Measurements from ENCODE around the gene PRR32.
"Not testable (repeated sequence)": the region's sequence is repeated elsewhere in the genome, so short reads cannot be mapped to it uniquely, and the experiment has no call there.

The PRR32 gene, protein sequence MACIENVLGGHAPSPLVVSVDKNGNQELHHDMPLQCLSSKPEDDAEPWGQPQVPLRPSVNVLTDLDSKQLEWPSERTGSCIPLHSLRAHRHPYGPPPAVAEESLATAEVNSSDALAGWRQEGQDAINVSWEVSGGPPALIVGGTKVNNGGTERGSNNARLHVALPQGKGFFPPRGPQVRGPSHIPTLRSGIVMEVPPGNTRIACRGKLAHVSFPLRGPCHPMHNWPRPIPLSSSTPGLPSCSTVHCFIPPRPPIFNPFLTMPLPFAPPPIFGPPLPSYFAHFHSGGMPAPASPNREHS
- total RNA-seq = 0 reads per million in 2 donors

DNA sequence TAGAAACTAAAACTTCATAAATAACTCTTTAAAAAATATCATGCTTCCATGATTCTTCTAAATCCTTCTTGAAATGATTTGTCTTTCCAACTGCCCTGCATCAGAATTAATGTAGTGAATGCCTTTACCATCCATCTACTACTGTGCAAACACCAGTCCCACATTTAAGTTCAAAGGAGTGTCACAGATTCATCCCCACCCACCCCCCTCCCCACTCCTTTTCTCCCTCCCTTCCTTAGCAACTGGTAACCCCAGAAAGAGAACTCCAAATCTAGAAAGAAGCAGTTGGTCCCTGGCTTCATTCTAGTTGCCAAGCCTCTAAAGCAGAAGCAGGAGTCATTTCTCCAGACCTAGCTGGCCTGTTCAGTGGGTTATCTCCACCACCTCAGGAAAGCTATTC, at the start of gene PRR32:
PRR32 (plus strand) TSS at position 301 of the 400 bp plus-strand sequence. CDS start 115 bp downstream, outside the sequence.
- DNase-seq = no peak

DNA sequence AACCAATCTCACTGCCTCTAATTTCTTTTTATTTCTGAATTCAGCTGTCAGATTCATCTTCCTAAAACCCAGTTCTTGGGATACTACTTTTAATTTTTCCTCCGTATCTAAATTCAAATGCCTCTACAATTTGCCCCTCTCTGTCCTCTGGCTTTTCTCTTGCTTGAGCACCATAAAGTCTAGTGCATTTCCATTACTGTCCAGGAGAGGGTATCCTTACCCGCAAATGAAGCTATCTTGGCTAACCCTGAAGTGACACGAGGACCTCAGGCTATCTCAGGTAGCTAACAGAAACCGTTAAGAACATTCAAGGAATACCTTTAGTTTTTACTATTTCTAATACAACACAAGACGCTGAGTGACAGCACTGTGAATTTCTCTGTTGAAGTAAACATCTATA, 49.4 kb upstream of the PRR32 start:
- no peak for DNase-seq

DNA sequence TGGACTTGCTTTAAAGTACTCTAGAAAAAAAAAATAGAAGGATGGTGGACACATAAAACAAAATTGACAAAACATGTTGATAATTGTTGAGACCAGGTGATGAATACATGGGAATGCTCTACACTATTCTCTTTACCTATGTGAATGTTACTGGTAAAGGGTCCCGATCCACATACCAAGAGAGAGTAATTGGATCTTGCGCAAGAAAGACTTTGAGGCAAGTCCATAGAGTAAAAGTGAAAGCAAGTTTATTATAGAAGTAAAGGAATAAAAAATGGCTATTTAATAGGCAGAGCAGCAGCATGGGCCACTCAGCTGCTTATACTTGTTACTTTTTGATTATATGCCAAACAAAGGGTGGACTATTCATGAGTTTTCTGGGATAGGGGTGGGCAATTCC, 34.0 kb upstream of the PRR32 start:
- no peak for DNase-seq

DNA sequence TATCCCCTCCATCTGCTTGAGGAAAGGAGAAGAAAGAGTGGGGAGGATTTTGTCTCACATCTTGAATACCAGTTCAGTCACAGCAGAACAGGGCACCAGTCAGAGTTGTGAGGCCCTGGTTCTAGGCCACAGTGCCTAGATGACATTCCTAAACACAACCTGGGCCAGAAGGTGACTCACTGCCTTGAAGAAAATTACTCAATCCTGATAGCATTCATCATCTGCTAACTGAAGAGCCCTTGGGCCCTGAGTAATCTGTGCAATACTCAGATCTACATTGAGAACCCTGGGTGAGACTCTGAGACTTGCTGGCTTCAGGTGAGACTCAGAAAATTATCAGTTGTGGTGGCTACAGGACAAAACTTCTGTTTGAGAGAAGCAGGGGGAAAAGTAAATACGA, 20.5 kb upstream of the PRR32 start:
- no peak for DNase-seq

DNA sequence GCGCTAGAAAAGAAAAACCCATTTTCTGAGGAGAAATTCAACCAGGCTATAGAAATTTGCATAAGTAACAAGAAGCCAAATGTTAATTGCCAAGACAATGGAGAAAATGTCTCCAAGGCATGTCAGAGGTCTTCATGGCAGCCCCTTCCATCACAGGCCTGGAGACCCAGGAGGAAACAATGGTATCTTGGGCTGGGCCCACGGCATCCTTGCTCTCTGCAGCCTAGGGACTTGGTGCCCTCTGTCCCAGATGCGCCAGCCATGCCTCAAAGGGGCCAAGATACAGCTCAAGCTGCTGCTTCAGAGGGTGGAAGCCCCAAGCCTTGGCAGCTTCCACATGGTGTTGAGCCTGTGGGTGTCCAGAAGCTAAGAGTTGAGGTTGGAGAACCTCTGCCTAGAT, 12.7 kb upstream of the PRR32 start:
- not testable (repeated sequence) for DNase-seq

DNA sequence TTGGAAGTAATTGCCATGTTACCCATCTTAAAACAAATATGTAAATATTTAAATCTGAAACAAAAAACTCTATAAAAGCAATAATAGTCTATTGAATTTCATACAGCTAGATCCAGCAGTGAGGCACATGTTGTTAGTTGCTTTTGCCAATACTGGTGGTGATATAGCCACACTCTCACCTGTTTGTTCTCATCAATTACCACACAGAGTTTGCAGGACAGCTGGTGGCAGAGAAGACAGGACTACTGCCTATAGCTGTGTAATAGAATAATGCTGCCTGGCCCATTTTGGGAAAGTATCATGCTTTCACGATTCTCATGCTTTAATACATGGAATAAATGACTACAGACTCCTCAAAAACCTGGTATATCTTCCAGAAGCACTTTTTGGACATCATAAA, 3.7 kb upstream of the PRR32 start:
- DNase-seq = no peak

DNA sequence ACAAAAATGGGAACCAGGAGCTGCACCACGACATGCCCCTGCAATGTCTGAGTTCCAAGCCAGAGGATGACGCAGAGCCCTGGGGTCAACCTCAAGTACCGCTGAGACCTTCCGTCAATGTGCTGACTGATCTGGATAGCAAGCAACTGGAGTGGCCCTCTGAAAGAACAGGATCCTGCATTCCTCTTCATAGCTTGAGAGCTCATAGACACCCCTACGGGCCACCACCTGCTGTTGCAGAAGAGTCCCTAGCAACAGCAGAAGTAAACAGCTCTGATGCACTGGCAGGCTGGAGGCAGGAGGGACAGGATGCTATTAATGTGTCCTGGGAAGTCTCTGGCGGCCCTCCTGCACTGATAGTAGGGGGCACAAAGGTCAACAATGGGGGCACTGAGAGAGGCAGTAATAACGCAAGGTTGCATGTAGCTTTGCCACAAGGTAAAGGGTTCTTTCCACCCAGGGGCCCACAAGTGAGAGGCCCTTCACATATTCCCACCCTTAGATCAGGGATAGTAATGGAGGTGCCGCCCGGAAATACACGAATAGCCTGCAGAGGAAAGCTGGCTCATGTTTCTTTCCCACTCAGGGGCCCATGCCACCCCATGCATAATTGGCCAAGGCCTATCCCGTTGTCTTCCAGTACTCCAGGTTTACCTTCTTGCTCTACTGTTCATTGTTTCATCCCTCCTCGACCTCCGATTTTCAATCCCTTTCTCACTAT, 1.3 kb downstream of the PRR32 start:
- no peak for DNase-seq

DNA sequence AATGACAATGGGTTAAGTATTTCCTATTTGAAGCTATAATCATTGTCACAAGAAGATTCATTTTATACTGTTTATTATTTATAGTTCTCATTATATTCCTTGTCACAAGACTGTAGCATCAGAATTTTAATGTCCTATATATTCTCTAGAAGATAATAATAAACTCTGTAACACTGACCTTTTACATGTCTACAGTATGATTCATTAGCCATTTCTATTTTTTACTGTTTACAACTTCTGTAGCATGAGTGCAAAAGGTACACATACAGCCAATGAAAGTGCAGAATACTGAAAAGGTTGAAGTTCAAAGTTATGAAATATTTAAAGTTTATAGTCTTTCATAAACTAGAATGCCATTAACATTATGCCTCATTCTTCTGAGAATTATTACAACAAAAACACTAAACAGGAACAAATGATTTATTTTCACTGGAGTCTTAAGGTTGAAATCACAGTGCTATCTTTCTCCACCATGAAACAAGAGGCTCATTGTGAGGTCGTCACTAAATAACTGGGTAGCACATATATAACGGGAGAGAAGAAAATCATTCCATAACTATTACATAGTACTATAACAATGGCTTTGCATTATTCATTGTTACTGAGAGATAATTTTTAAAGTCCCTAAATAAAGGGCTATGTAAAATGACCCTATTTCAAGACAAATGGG, 4.9 kb downstream of the PRR32 start:
- no peak for DNase-seq

DNA sequence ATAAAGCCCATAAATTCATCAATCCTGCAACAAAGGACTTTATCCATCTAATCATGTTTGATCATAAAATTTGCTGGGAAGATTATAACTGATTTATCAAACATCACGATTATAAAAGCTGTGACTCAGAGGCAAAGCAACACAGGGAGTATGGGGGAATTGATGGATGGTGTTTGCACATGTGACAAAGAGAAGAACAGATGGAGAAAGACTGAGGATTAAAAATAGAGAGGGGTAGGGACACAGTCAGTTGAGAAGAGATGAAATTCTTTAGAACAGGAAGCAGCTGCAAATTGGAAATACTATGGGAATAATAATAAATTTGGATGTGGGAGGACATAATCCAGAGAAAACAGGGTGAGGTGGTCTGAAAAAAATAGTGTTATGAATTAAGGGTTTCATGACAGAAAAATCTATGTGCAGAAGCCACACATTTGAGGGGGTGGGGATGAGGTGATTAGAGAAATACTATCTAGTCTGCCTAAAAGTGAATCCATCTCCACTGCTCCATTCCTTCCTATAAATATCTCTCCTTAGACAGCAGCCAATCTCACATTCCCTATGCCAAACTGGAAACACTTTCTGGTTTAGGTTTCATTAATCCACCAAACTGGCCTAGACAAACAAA, 6.2 kb downstream of the PRR32 start:
- DNase-seq = no peak

DNA sequence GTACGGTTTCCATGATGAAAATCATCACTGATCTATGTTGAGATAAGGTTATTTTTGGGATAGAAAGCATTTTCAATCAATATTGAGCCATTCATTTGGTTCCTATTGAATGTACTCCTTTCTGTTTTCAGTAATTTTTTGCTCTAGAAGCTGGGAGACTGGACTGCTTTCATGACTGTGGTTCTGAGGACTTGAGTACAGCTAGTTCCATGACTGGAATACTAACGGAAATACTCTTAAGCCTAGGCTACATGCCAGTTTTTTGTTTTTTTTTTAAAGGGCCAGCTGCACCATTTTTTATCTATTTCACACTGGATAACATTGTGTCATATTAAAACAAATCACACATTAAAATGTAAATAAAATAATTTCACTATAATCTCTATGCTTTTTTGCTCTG, 16.7 kb downstream of the PRR32 start:
- no peak for DNase-seq

DNA sequence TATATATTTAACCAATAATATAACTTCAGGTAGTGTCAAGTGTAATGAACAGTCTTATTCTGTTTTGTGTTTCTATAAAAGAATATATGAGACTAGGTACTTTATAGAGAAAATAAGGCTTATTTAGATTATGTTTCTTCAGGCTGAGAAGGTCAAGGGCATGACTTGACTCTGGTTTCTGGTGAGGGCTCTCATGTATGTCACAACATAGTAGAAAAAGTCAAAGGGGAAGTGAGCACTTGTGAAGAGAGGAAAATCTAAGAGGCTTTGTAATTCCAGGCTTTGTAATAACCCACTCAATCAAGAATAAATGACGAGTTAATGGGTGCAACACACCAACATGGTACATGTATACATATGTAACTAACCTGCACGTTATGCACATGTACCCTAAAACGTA, 27.6 kb downstream of the PRR32 start:
- no peak for DNase-seq

DNA sequence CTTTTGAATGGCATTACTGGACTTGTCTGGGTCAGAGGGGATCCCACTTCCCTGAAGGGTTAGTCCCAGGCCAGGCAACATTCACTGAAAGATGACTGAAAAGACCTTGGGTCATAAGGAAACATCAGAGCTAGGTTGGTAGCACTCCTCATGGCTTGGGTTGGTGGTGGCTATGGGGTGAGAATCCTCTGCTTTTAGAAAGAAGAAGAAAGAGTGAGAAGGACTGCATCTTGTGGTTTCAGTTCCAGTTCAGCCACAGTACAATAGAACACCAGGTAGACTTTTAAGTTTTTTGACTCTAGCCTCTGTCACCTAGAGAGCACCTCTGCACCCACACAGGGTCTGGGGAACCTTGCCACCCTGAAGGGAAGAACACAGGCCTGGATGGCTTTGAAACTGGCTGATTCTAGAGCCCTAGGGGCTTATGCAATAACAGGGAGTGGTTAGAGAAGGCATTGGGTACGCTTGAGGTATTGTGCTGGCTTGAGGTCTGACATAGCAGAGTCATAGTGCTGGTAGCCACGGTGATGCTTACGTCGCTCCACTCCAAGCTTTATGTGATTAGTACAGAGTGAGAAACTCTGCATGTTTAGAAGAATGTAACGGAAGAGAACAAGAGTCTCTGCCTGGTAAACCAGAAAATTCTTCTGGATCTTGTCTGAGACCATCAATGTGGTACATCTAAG, 36.5 kb downstream of the PRR32 start:
- no peak for DNase-seq

Measured in activated gamma-delta T cell (primary cell).